GM12873 (cell line): ENCODE results near the gene GBP1.

ENCODE experiments used
- CTCF ChIP-seq: IDR thresholded peaks from 2 replicates; pipeline ENCODE4 v1.5.1; 2012; ENCODE audit warnings: low read depth, mild to moderate bottlenecking, moderate library complexity, low read length, control low read depth; ENCODE audit not compliant: insufficient read depth; ENCODE audit errors: missing control alignments

Gene GBP1

GRCh38 chr1:89100412-89100811 lies 35.4 kb upstream of the GBP1 start:
- TF ChIP-seq CTCF, result no peak

- TF ChIP-seq CTCF, result no peak
Observed at GRCh38 chr1:89098857-89099256, 33.8 kb upstream of the GBP1 start.

- no peak for TF ChIP-seq CTCF
Observed at GRCh38 chr1:89095737-89096136, 30.7 kb upstream of the GBP1 start.

- TF ChIP-seq CTCF, result no peak
Observed at GRCh38 chr1:89089962-89090361, 25.0 kb upstream of the GBP1 start.

- TF ChIP-seq CTCF, result no peak
Observed at GRCh38 chr1:89088572-89088971, 23.6 kb upstream of the GBP1 start.

GRCh38 chr1:89087241-89087640 lies 22.2 kb upstream of the GBP1 start:
- TF ChIP-seq CTCF, result no peak

GRCh38 chr1:89085781-89086180 lies 20.8 kb upstream of the GBP1 start:
- peak; percentile 87 for TF ChIP-seq CTCF

- TF ChIP-seq CTCF, result no peak
Observed at GRCh38 chr1:89081005-89081404, 16.0 kb upstream of the GBP1 start.
